OCI-M2 (cell line): ENCODE results near the gene SCML2.
"Not testable (repeated sequence)": the region's sequence is repeated elsewhere in the genome, so short reads cannot be mapped to it uniquely, and the experiment has no call there.

ENCODE experiments used
- DNase-seq: peaks from one replicate; lab custom pipeline; 2025; ENCODE audit not compliant: unreplicated experiment; lab: John Stamatoyannopoulos, UW

Gene SCML2

GRCh38 chrX:18271725-18272124, 82.8 kb downstream of the SCML2 start:
- DNase-seq, result no peak

GRCh38 chrX:18271309-18271708, 83.2 kb downstream of the SCML2 start:
- DNase-seq, result no peak

GRCh38 chrX:18255059-18255458, 99.4 kb downstream of the SCML2 start:
- DNase-seq, result no peak

GRCh38 chrX:18252644-18253359, 101.7 kb downstream of the SCML2 start:
- DNase-seq, result no peak

GRCh38 chrX:18229646-18230045, 124.8 kb downstream of the SCML2 start:
- not testable (repeated sequence) for DNase-seq

- DNase-seq, result no peak
These were observed 126.4 kb downstream of the SCML2 start for GRCh38 chrX:18228069-18228468.

GRCh38 chrX:18227458-18227857, 127.0 kb downstream of the SCML2 start:
- no peak for DNase-seq

- no peak for DNase-seq
These were observed 133.7 kb downstream of the SCML2 start, which contains the start of gene BEND2 for GRCh38 chrX:18220786-18221185. BEND2 (minus strand) TSS chrX:18220886; CDS start chrX:18220750, 136 bp downstream.

- no peak for DNase-seq
These were observed 144.0 kb downstream of the SCML2 start for GRCh38 chrX:18210470-18210869.

GRCh38 chrX:18206657-18207056, 147.8 kb downstream of the SCML2 start:
- DNase-seq, result no peak

- DNase-seq, result no peak
These were observed 150.9 kb downstream of the SCML2 start for GRCh38 chrX:18203631-18204030.

- no peak for DNase-seq
These were observed 159.8 kb downstream of the SCML2 start for GRCh38 chrX:18194688-18195087.
